Measurements from ENCODE around the gene RAB11FIP3. TPM values are rescaled to one million over a fixed set of nuclear protein-coding genes. Genes with fewer than 3 reads are reported as not detected.

RAB11FIP3 gene
- total RNA-seq, 2 donors from 2014 or later: 33.2 to 93.2 TPM

- intact Hi-C loops (cut with DNase I): no loop called here
- Histone ChIP-seq H3K4me3 (no peak overlapping the region), H3K4me1 (replicated peaks) (peaks cover 14% of the 10 kb centered on the region), H3K36me3 (peaks cover 6 to 8% of the 10 kb centered on the region in 2 donors), H3K27ac (peak overlapping the region; percentile 50 to 59), H3K9me3 (no peaks in the 10 kb centered on the region), H3K27me3 (replicated peaks; ENCODE audit: insufficient read depth) (no peaks in the 10 kb centered on the region)
- 75% methylated on average over 14 of the region's 14 CpGs for WGBS
- DNase-seq (ENCODE audit: low spot score): no peak
- TF ChIP-seq, protein P1, sequence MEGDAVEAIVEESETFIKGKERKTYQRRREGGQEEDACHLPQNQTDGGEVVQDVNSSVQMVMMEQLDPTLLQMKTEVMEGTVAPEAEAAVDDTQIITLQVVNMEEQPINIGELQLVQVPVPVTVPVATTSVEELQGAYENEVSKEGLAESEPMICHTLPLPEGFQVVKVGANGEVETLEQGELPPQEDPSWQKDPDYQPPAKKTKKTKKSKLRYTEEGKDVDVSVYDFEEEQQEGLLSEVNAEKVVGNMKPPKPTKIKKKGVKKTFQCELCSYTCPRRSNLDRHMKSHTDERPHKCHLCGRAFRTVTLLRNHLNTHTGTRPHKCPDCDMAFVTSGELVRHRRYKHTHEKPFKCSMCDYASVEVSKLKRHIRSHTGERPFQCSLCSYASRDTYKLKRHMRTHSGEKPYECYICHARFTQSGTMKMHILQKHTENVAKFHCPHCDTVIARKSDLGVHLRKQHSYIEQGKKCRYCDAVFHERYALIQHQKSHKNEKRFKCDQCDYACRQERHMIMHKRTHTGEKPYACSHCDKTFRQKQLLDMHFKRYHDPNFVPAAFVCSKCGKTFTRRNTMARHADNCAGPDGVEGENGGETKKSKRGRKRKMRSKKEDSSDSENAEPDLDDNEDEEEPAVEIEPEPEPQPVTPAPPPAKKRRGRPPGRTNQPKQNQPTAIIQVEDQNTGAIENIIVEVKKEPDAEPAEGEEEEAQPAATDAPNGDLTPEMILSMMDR (IDR thresholded peaks at IDR 0.05): no peak
- TF ChIP-seq POLR2A (IDR thresholded peaks at IDR 0.05) (no peak), POLR2AphosphoS5 (IDR thresholded peaks at IDR 0.05) (no peak)
Measured at GRCh38 chr16:378821-379182, 46.6 kb upstream of the RAB11FIP3 start.

- intact Hi-C loops (cut with DNase I): no loop called here
- H3K4me1 ChIP-seq (replicated peaks): peaks cover 14% of the 10 kb centered on the region
- no peaks in the 10 kb centered on the region for H3K9me3 ChIP-seq
- WGBS: 38% methylated on average over 14 of the region's 16 CpGs
- peaks cover 6 to 8% of the 10 kb centered on the region in 2 donors for H3K36me3 ChIP-seq
- no peak overlapping the region for H3K4me3 ChIP-seq
- H3K27me3 ChIP-seq (replicated peaks; ENCODE audit: insufficient read depth): no peaks in the 10 kb centered on the region
- H3K27ac ChIP-seq: peak overlapping the region; percentile 50 to 89
- TF ChIP-seq, protein P1 (IDR thresholded peaks at IDR 0.05): peak in 1 of 4 experiments; percentile 11
- TF ChIP-seq POLR2A (IDR thresholded peaks at IDR 0.05): no peak
- TF ChIP-seq POLR2AphosphoS5 (IDR thresholded peaks at IDR 0.05): peak; percentile 93
- DNase-seq (ENCODE audit: low spot score): peak; percentile 86
Measured at GRCh38 chr16:379183-379960, 46.1 kb upstream of the RAB11FIP3 start.

- 77% methylated on average over 27 of the region's 27 CpGs for WGBS
- Histone ChIP-seq H3K27ac (peak overlapping the region; percentile 50 to 89), H3K9me3 (no peaks in the 10 kb centered on the region), H3K36me3 (peaks cover 0 to under 1% of the 10 kb centered on the region in 2 donors), H3K27me3 (replicated peaks; ENCODE audit: insufficient read depth) (no peaks in the 10 kb centered on the region), H3K4me3 (peak overlapping the region in 1 of 2 donors; percentile 92), H3K4me1 (replicated peaks) (peaks cover 14% of the 10 kb centered on the region)
- no peak for DNase-seq (ENCODE audit: low spot score)
- intact Hi-C loops (cut with DNase I): no loop called here
- TF ChIP-seq POLR2AphosphoS5 (IDR thresholded peaks at IDR 0.05) (no peak), POLR2A (IDR thresholded peaks at IDR 0.05) (no peak)
- TF ChIP-seq, protein P1 (IDR thresholded peaks at IDR 0.05): no peak
Measured at GRCh38 chr16:379961-380761, 45.3 kb upstream of the RAB11FIP3 start.

GRCh38 chr16:380762-381011 lies 44.8 kb upstream of the RAB11FIP3 start:
- H3K36me3 ChIP-seq: no peaks in the 10 kb centered on the region
- intact Hi-C loops (cut with DNase I): no loop called here
- H3K4me1 ChIP-seq (replicated peaks): peaks cover 14% of the 10 kb centered on the region
- no peaks in the 10 kb centered on the region for H3K9me3 ChIP-seq
- no peak for DNase-seq (ENCODE audit: low spot score)
- H3K4me3 ChIP-seq: peak overlapping the region; percentile 72 to 92
- H3K27ac ChIP-seq: peak overlapping the region in 1 of 2 donors; percentile 89
- no peaks in the 10 kb centered on the region for H3K27me3 ChIP-seq (replicated peaks; ENCODE audit: insufficient read depth)
- 14% methylated on average over 12 of the region's 12 CpGs for WGBS
- TF ChIP-seq, protein P1 (IDR thresholded peaks at IDR 0.05): no peak
- TF ChIP-seq POLR2A (IDR thresholded peaks at IDR 0.05): no peak
- no peak for TF ChIP-seq POLR2AphosphoS5 (IDR thresholded peaks at IDR 0.05)

All from prostate gland (tissue), 2 donors.